ENCODE results near the gene GABRR2. TPM values are rescaled to one million over a fixed set of nuclear protein-coding genes. Genes with fewer than 3 reads are reported as not detected.

GABRR2 gene
- total and polyA plus RNA-seq, 10 of the 15 experiments (the other 5 are each of a cell fraction or from before 2014, with no cell fraction given), result 0.16 to 0.72 (median 0.32) TPM; not detected in 2

GRCh38 chr6:89221129-89221528 lies 94.0 kb downstream of the GABRR2 start (continued):
- no peak for TF ChIP-seq REST (IDR thresholded peaks at IDR 0.05; ENCODE audit: low read depth, low read length)
- TF ChIP-seq ZNF274 (IDR thresholded peaks at IDR 0.05; ENCODE audit: insufficient read depth, insufficient read length), result no peak
- TF ChIP-seq MEF2B (IDR thresholded peaks at IDR 0.05; ENCODE audit: partially characterized antibody, poor library complexity, severe bottlenecking), result no peak

GRCh38 chr6:89217299-89217910 lies 97.7 kb downstream of the GABRR2 start, which contains the start of gene GABRR1:
Gene GABRR1 (minus strand): TSS chr6:89217358. CDS start chr6:89217322, 36 bp downstream.
- H3K79me2 ChIP-seq (ENCODE audit: control insufficient read depth, insufficient read depth, low read length), result no peaks in the 10 kb centered on the region
- ChIA-PET POLR2A (no interaction called here), SMC1A (ENCODE audit: uncharacterized antibody, unreplicated experiment) (no interaction called here), RAD21 (ENCODE audit: unreplicated experiment) (no interaction called here), CTCF (no interaction called here)
- no TSS peak for BruUV-seq (replicated peaks)
- no peaks in the 10 kb centered on the region for H3K9me3 ChIP-seq (replicated peaks; ENCODE audit: control insufficient read depth, insufficient read depth, low read length)
- H3K4me1 ChIP-seq (ENCODE audit: control insufficient read depth, insufficient read depth, low read length), result no peaks in the 10 kb centered on the region
- DNase-seq (ENCODE audit: low read depth, low spot score) (no peak), FAIRE-seq (no peak), ATAC-seq (no peak)
- no peak within 1 kb of the TSS for H2AFZ ChIP-seq (ENCODE audit: control insufficient read depth, low read depth, low read length)
- H3K9ac ChIP-seq (ENCODE audit: control insufficient read depth, insufficient read depth, low read length), result no peak within 1 kb of the TSS
- H3K4me2 ChIP-seq (ENCODE audit: control insufficient read depth, insufficient read depth), result no peak within 1 kb of the TSS
- no peak within 1 kb of the TSS for H3K27ac ChIP-seq (ENCODE audit: control insufficient read depth, insufficient read depth)
- H3K4me3 ChIP-seq, result no peak within 1 kb of the TSS
- no peak for TF ChIP-seq PBX3 (IDR thresholded peaks at IDR 0.05; ENCODE audit: insufficient replicate concordance, low read depth, low read length)
- no peak for TF ChIP-seq TCF12 (IDR thresholded peaks at IDR 0.05; ENCODE audit: low read depth, low read length)
- TF ChIP-seq RBBP5 (conservative IDR thresholded peaks at IDR 0.05), result no peak
- TF ChIP-seq RAD21 (IDR thresholded peaks at IDR 0.05; ENCODE audit: insufficient read depth, low read depth, low read length), result no peak
- TF ChIP-seq CREB1 (IDR thresholded peaks at IDR 0.05; ENCODE audit: low read depth), result no peak
- TF ChIP-seq SUPT20H (IDR thresholded peaks at IDR 0.05; ENCODE audit: borderline replicate concordance, control insufficient read depth, low read depth, low read length), result no peak
- TF ChIP-seq MXI1 (IDR thresholded peaks at IDR 0.05; ENCODE audit: low read depth, low read length), result no peak
- no peak for TF ChIP-seq RAD51 (IDR thresholded peaks at IDR 0.05)
- no peak for TF ChIP-seq HCFC1 (IDR thresholded peaks at IDR 0.05; ENCODE audit: low read length)
- TF ChIP-seq IRF3 (IDR thresholded peaks at IDR 0.05), result no peak
- 18% methylated on average over 10 of the region's 10 CpGs for WGBS (ENCODE audit: insufficient coverage, insufficient replicate concordance, low lambda C conversion rate, missing lambda C conversion rate)
- in situ Hi-C loops (cut with MboI) (no loop called here), intact Hi-C loops (cut with micrococcal nuclease; ENCODE audit: unreplicated experiment) (no loop called here)
- no peaks in the 10 kb centered on the region for H3K36me3 ChIP-seq (ENCODE audit: control insufficient read depth in 2 of 2, insufficient read depth in 2 of 2, low read length in 1 of 2)
- H3K27me3 ChIP-seq (replicated peaks in 1 of 2; ENCODE audit: control insufficient read depth in 2 of 2, insufficient read depth in 2 of 2, low read length in 1 of 2), result peaks cover 0 to 2% of the 10 kb centered on the region in 2 experiments; a peak in 1 of 4 replicates
- no peaks in the 10 kb centered on the region for H4K20me1 ChIP-seq (ENCODE audit: control insufficient read depth, insufficient read depth)
